Neural progenitor cell (in vitro differentiated cells): ENCODE results near the gene POLR2C. TPM values are rescaled to one million over a fixed set of nuclear protein-coding genes. Genes with fewer than 3 reads are reported as not detected.
A peak's percentile ranks its signal among the peaks of the same experiment; 100 is the strongest.

Experiments used
- DNase-seq: peaks from one replicate; pipeline ENCODE4 v3.0.0-alpha.2; 2016; ENCODE audit warnings: low spot score
- H2AFZ ChIP-seq: fragments of 200-600 bp; sonication (generic); replicated peaks from 2 replicates; pipeline ENCODE4 v1.6.1; 2016; ENCODE audit warnings: antibody characterized with exemption
- H3F3A ChIP-seq: fragments of 200-600 bp; sonication (generic); 2 replicates; pipeline ENCODE4 v1.6.1; 2016; ENCODE audit warnings: antibody characterized with exemption, low read depth
- H3K27ac ChIP-seq: fragments of 200-600 bp; sonication (generic); 2 replicates; pipeline ENCODE4 v1.5.1; 2016; ENCODE audit warnings: mild to moderate bottlenecking
- H3K27me3 ChIP-seq: fragments of 200-600 bp; sonication (generic); 2 replicates; pipeline ENCODE4 v1.6.1; 2016; ENCODE audit warnings: mild to moderate bottlenecking, moderate library complexity
- H3K36me3 ChIP-seq: fragments of 200-600 bp; sonication (generic); 2 replicates; pipeline ENCODE4 v1.5.1; 2016
- H3K4me1 ChIP-seq: fragments of 200-600 bp; sonication (generic); 2 replicates; pipeline ENCODE4 v1.6.1; 2016; ENCODE audit warnings: mixed run types
- H3K4me2 ChIP-seq: fragments of 200-600 bp; sonication (generic); 2 replicates; pipeline ENCODE4 v1.6.1; 2016
- H3K4me3 ChIP-seq: fragments of 200-600 bp; sonication (generic); 2 replicates; pipeline ENCODE4 v1.5.1; 2016
- H3K79me2 ChIP-seq: fragments of 200-600 bp; sonication (generic); 2 replicates; pipeline ENCODE4 v1.6.1; 2016; ENCODE audit warnings: low read depth
- H3K9ac ChIP-seq: fragments of 200-600 bp; sonication (generic); 2 replicates; pipeline ENCODE4 v1.6.1; 2016
- H3K9me3 ChIP-seq: fragments of 200-600 bp; sonication (generic); 2 replicates; pipeline ENCODE4 v1.5.1; 2016; ENCODE audit warnings: low read depth
- H4K20me1 ChIP-seq: fragments of 200-600 bp; sonication (generic); 2 replicates; pipeline ENCODE4 v1.6.1; 2016; ENCODE audit warnings: low read depth
- H3K27ac Mint-ChIP-seq: 3 replicates; pipeline ENCODE4 v1.8.0; 2021; ENCODE audit warnings: mixed read lengths
- H3K27me3 Mint-ChIP-seq: 2 replicates; pipeline ENCODE4 v1.8.0; 2022; ENCODE audit warnings: low read depth, mild to moderate bottlenecking, inconsistent platforms, moderate library complexity, mixed read lengths; ENCODE audit not compliant: insufficient read depth
- H3K36me3 Mint-ChIP-seq: 3 replicates; pipeline ENCODE4 v1.8.0; 2021; ENCODE audit warnings: mixed read lengths
- H3K4me1 Mint-ChIP-seq: 3 replicates; pipeline ENCODE4 v1.8.0; 2021; ENCODE audit warnings: mixed read lengths
- H3K4me3 Mint-ChIP-seq: 3 replicates; pipeline ENCODE4 v1.8.0; 2021; ENCODE audit warnings: mild to moderate bottlenecking, moderate library complexity, mixed read lengths
- H3K9me3 Mint-ChIP-seq: 3 replicates; pipeline ENCODE4 v1.8.0; 2020; ENCODE audit warnings: mixed read lengths
- EZH2 ChIP-seq: fragments of 200-600 bp; sonication (generic); IDR thresholded peaks from 2 replicates; pipeline ENCODE4 v1.6.1; 2017; ENCODE audit warnings: antibody characterized with exemption, mild to moderate bottlenecking, moderate library complexity
- EZH2phosphoT487 ChIP-seq: fragments of 200-600 bp; sonication (generic); IDR thresholded peaks from 2 replicates; pipeline ENCODE4 v1.6.1; 2017; ENCODE audit warnings: antibody characterized with exemption
- total RNA-seq: library from RNA; depleted of rRNA; stranded (reverse); fragments of >200 nt; gene quantifications from 2 replicates; pipeline ENCODE4 v1.2.3, GENCODE V29; 2015; ENCODE audit warnings: low replicate concordance
- TF ChIP-seq, protein P1 (sequence below): fragments of 200-600 bp; sonication (generic); IDR thresholded peaks from 2 replicates; pipeline ENCODE4 v1.5.1; 2017; ENCODE audit warnings: antibody characterized with exemption, mild to moderate bottlenecking

Gene POLR2C
- total RNA-seq, 1 donor from 2014 or later, result 58.4 TPM

GRCh38 chr16:57419506-57419905 lies 43.0 kb upstream of the POLR2C start:
- no peak overlapping the region for H3K27ac ChIP-seq
- H3K4me2 ChIP-seq, result no peak overlapping the region
- Mint-ChIP-seq H3K27ac (no peak overlapping the region), H3K9me3 (peaks cover 2% of the 10 kb centered on the region), H3K4me1 (peaks cover 40% of the 10 kb centered on the region), H3K4me3 (no peak overlapping the region), H3K36me3 (no peaks in the 10 kb centered on the region), H3K27me3 (peaks cover 7% of the 10 kb centered on the region)
- no peak overlapping the region for H3K4me3 ChIP-seq
- no peaks in the 10 kb centered on the region for H3K79me2 ChIP-seq
- H2AFZ ChIP-seq, result no peak overlapping the region
- TF ChIP-seq, protein P1, sequence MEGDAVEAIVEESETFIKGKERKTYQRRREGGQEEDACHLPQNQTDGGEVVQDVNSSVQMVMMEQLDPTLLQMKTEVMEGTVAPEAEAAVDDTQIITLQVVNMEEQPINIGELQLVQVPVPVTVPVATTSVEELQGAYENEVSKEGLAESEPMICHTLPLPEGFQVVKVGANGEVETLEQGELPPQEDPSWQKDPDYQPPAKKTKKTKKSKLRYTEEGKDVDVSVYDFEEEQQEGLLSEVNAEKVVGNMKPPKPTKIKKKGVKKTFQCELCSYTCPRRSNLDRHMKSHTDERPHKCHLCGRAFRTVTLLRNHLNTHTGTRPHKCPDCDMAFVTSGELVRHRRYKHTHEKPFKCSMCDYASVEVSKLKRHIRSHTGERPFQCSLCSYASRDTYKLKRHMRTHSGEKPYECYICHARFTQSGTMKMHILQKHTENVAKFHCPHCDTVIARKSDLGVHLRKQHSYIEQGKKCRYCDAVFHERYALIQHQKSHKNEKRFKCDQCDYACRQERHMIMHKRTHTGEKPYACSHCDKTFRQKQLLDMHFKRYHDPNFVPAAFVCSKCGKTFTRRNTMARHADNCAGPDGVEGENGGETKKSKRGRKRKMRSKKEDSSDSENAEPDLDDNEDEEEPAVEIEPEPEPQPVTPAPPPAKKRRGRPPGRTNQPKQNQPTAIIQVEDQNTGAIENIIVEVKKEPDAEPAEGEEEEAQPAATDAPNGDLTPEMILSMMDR, result no peak
- TF ChIP-seq EZH2phosphoT487, result no peak
- no peak for TF ChIP-seq EZH2
- H3K36me3 ChIP-seq, result no peaks in the 10 kb centered on the region
- peaks cover 9% of the 10 kb centered on the region for H3F3A ChIP-seq
- no peak for DNase-seq
- H3K4me1 ChIP-seq, result peaks cover 11% of the 10 kb centered on the region
- H4K20me1 ChIP-seq, result no peaks in the 10 kb centered on the region
- no peaks in the 10 kb centered on the region for H3K9me3 ChIP-seq
- no peaks in the 10 kb centered on the region for H3K27me3 ChIP-seq
- no peak overlapping the region for H3K9ac ChIP-seq

- Histone ChIP-seq H3K79me2 (no peaks in the 10 kb centered on the region), H3K4me1 (no peaks in the 10 kb centered on the region), H4K20me1 (no peaks in the 10 kb centered on the region), H3K9ac (no peak overlapping the region), H3K9me3 (no peaks in the 10 kb centered on the region), H3K27me3 (no peaks in the 10 kb centered on the region), H3K36me3 (no peaks in the 10 kb centered on the region), H3K4me2 (no peak overlapping the region), H3K4me3 (no peak overlapping the region), H3K27ac (no peak overlapping the region), H3F3A (peaks cover 7% of the 10 kb centered on the region), H2AFZ (no peak overlapping the region)
- H3K4me1 Mint-ChIP-seq, result peaks cover 23% of the 10 kb centered on the region
- peak overlapping the region; percentile 27 for H3K27ac Mint-ChIP-seq
- peaks cover 2% of the 10 kb centered on the region for H3K9me3 Mint-ChIP-seq
- no peak overlapping the region for H3K4me3 Mint-ChIP-seq
- peaks cover 2% of the 10 kb centered on the region for H3K27me3 Mint-ChIP-seq
- H3K36me3 Mint-ChIP-seq, result peaks cover 1% of the 10 kb centered on the region
- no peak for TF ChIP-seq EZH2
- TF ChIP-seq, protein P1, result peak; percentile 65
- peak; percentile 58 for DNase-seq
Observed at GRCh38 chr16:57422026-57422944, 40.2 kb upstream of the POLR2C start.

DNA sequence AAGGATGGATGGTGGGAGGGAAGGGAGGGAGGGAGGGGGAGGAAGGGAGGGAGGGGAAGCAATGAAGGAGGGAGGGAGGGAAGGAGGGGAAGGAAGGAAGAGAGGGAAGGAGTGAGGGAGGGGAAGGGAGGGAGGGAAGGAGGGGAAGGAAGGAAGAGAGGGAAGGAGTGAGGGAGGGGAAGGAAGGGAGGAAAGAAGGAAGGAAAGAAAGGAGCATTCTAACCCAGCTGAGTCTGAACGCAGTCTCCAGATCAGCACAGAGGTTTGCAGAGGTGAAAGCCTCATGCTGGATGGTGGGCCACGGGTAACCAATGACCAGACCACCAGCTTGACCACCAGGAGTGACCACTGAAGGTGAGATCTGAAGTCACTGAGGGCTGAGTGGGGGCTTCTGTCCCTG lies 39.3 kb upstream of the POLR2C start:
- Histone ChIP-seq H3K79me2 (no peaks in the 10 kb centered on the region), H3K27ac (no peak overlapping the region), H3K4me3 (no peak overlapping the region), H3K4me1 (peaks cover 7% of the 10 kb centered on the region), H3F3A (peaks cover 8% of the 10 kb centered on the region), H3K4me2 (no peak overlapping the region), H4K20me1 (peaks cover 4% of the 10 kb centered on the region), H3K27me3 (no peaks in the 10 kb centered on the region), H3K9ac (no peak overlapping the region), H2AFZ (no peak overlapping the region), H3K9me3 (no peaks in the 10 kb centered on the region), H3K36me3 (no peaks in the 10 kb centered on the region)
- Mint-ChIP-seq H3K36me3 (peaks cover 8% of the 10 kb centered on the region), H3K27ac (no peak overlapping the region), H3K9me3 (no peaks in the 10 kb centered on the region), H3K4me3 (no peak overlapping the region), H3K27me3 (no peaks in the 10 kb centered on the region), H3K4me1 (peaks cover 18% of the 10 kb centered on the region)
- no peak for DNase-seq
- TF ChIP-seq EZH2phosphoT487 (no peak), EZH2 (no peak)
- TF ChIP-seq, protein P1, result no peak
